Ectodermal cell (in vitro differentiated cells): Measurements from ENCODE around the gene SULT2A1.
"Not testable (repeated sequence)": the region's sequence is repeated elsewhere in the genome, so short reads cannot be mapped to it uniquely, and the experiment has no call there.

Experiments used
- H3K27ac ChIP-seq: 2 replicates; pipeline ENCODE4 v1.7.0; 2013; ENCODE audit warnings: mild to moderate bottlenecking, low read depth, low read length; ENCODE audit not compliant: insufficient read depth, poor library complexity, severe bottlenecking
- H3K27me3 ChIP-seq: 2 replicates; pipeline ENCODE4 v1.7.0; 2013; ENCODE audit warnings: mild to moderate bottlenecking, low read length; ENCODE audit not compliant: insufficient read depth, control insufficient read depth, poor library complexity, severe bottlenecking
- H3K36me3 ChIP-seq: one replicate; pipeline ENCODE4 v1.7.0; 2013; ENCODE audit warnings: low read length; ENCODE audit not compliant: control insufficient read depth, insufficient read depth
- H3K4me1 ChIP-seq: one replicate; pipeline ENCODE4 v1.7.0; 2013; ENCODE audit warnings: low read length; ENCODE audit not compliant: control insufficient read depth, insufficient read depth
- H3K4me3 ChIP-seq: 2 replicates; pipeline ENCODE4 v1.7.0; 2013; ENCODE audit warnings: low read depth, low read length, control low read depth; ENCODE audit not compliant: insufficient read depth
- H3K9me3 ChIP-seq: 2 replicates; pipeline ENCODE4 v1.7.0; 2013; ENCODE audit warnings: mild to moderate bottlenecking, low read length, moderate library complexity; ENCODE audit not compliant: control insufficient read depth
- WGBS, 2 experiments: methylation state at CpG; one replicate each; pipeline ENCODE4 v1.1.7; 2013; ENCODE audit warnings: missing lambda C conversion rate in 2 of 2; 5-methylcytosine and 5-hydroxymethylcytosine counted together

Gene SULT2A1

DNA sequence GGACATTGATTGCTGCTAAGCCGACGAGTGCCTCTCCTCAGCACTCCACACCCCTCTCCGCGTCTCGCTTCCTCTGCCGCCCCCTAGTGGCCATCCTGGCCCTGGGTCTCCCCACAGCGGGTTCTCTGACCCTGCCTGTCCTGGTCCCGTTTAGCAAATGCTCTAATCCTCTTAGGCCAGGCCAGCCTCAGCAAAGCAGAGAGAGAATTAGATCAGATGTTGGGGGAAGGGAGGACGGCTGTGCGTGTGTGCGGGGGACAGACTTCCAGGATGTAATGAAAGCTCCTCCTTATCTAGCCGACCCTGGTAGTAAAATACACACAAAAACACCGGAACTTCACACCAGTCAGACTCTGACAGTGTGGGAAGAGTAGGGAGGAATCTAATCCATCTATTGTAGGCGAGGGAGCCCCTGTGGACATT, 22.6 kb downstream of the SULT2A1 start:
- H3K4me3 ChIP-seq: no peak overlapping the region
- WGBS, 2 experiments: 11 to 16% methylated on average over 13 to 14 of the region's 14 CpGs
- no peaks in the 10 kb centered on the region for H3K4me1 ChIP-seq
- no peaks in the 10 kb centered on the region for H3K36me3 ChIP-seq
- H3K9me3 ChIP-seq: no peaks in the 10 kb centered on the region
- peak overlapping the region; percentile 84 for H3K27ac ChIP-seq
- H3K27me3 ChIP-seq: no peaks in the 10 kb centered on the region

GRCh38 chr19:47861630-47862029, 24.5 kb downstream of the SULT2A1 start:
- no peaks in the 10 kb centered on the region for H3K4me1 ChIP-seq
- WGBS, 2 experiments: 96% methylated on average over 4 of the region's 5 CpGs

GRCh38 chr19:47860602-47861297, 25.4 kb downstream of the SULT2A1 start:
- no peak overlapping the region for H3K27ac ChIP-seq
- H3K4me1 ChIP-seq: no peaks in the 10 kb centered on the region
- H3K27me3 ChIP-seq: no peaks in the 10 kb centered on the region
- H3K36me3 ChIP-seq: no peaks in the 10 kb centered on the region
- 94% methylated on average over 33 to 34 of the region's 34 CpGs for WGBS, 2 experiments
- H3K4me3 ChIP-seq: no peak overlapping the region
- H3K9me3 ChIP-seq: no peaks in the 10 kb centered on the region

More at GRCh38 chr19:47861630-47862029, 24.5 kb downstream of the SULT2A1 start:
- no peaks in the 10 kb centered on the region for H3K36me3 ChIP-seq
- H3K9me3 ChIP-seq: no peaks in the 10 kb centered on the region
- no peak overlapping the region for H3K27ac ChIP-seq
- H3K4me3 ChIP-seq: no peak overlapping the region
- no peaks in the 10 kb centered on the region for H3K27me3 ChIP-seq

DNA sequence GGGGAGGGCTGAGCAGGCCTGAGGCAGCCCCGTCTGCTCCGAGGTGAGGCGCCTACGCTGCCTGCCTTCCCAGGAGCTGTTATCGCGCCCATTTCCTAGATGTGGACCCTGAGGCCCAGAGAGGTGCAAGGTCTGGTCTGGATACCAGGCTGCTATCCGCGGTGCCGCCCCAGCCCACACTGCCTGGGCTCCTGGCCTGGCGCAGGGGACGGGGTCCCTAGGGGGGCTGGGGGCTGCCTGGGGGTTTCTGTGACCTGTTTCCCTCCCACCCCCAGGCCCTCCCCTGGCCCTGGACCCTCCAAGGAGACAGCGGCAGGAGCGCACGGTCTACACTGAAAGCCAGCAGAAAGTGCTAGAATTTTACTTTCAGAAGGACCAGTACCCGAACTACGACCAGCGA, 26.3 kb downstream of the SULT2A1 start:
- H3K27me3 ChIP-seq, H3K4me3 ChIP-seq, H3K27ac ChIP-seq, H3K36me3 ChIP-seq, H3K4me1 ChIP-seq, H3K9me3 ChIP-seq: not testable (repeated sequence)
- WGBS, 2 experiments: 94% methylated on average over 12 to 13 of the region's 17 CpGs

- H3K36me3 ChIP-seq, H3K27ac ChIP-seq, H3K9me3 ChIP-seq, H3K4me1 ChIP-seq, H3K27me3 ChIP-seq, H3K4me3 ChIP-seq: not testable (repeated sequence)
- WGBS, 2 experiments: 92 to 95% methylated on average over 9 of the region's 9 CpGs
Measured at GRCh38 chr19:47858646-47859285, 27.3 kb downstream of the SULT2A1 start, which contains the start of gene TPRX2. TSS of gene TPRX2 (plus strand) at chr19:47859235. CDS start at chr19:47859247, 12 bp downstream.

DNA sequence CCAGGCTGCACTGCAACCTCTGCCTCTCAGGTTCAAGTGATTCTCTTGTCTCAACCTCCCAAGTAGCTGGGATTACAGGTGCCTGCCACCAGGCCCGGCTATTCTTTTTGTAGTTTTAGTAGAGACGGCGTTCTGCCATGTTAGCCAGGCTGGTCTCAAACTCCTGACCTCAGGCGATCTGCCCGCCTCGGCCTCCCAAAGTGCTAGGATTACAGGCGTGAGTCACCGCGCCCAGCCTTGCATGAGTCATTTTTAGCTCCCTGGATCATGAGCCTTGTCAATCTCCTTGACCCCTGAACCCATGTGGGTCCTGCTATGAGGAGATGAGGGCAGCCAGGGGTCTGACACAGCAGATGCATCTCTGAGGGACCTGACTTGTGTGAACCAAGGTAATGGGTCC, 27.9 kb downstream of the SULT2A1 start:
- not testable (repeated sequence) for H3K9me3 ChIP-seq, H3K4me3 ChIP-seq, H3K4me1 ChIP-seq, H3K27me3 ChIP-seq, H3K27ac ChIP-seq, H3K36me3 ChIP-seq
- 91 to 95% methylated on average over 9 of the region's 9 CpGs for WGBS, 2 experiments

- WGBS, 2 experiments: 93 to 94% methylated on average over 4 of the region's 4 CpGs
Measured at GRCh38 chr19:47854459-47854858, 31.7 kb downstream of the SULT2A1 start.

DNA sequence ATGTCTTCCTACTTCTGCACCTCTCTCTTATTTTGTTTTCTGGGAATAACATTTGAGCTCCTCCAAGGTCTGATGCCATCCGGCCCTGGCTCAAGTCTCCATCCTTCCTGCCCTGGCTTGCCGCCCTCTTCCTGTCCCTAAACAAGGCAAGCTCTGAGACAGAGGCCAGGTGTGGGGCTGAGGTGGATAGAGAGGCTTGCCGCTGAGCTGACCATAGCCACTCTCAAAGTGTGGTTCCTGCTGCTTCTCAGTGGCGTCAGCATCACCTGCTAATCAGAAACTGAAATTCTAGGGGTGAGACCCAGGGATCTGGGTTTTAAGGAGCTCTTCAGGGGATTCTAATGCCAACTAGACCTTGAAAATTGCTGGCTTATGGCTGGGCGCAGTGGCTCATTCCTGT, 33.1 kb downstream of the SULT2A1 start:
- H3K27ac ChIP-seq: no peak overlapping the region
- 87 to 90% methylated on average over 5 of the region's 5 CpGs for WGBS, 2 experiments
- H3K4me1 ChIP-seq: peaks cover 5% of the 10 kb centered on the region
- H3K36me3 ChIP-seq: no peaks in the 10 kb centered on the region
- H3K9me3 ChIP-seq: no peaks in the 10 kb centered on the region
- H3K27me3 ChIP-seq: no peaks in the 10 kb centered on the region
- H3K4me3 ChIP-seq: no peak overlapping the region

More at GRCh38 chr19:47854459-47854858, 31.7 kb downstream of the SULT2A1 start:
- Histone ChIP-seq H3K27me3 (no peaks in the 10 kb centered on the region), H3K4me3 (no peak overlapping the region), H3K4me1 (peaks cover 5% of the 10 kb centered on the region), H3K9me3 (no peaks in the 10 kb centered on the region), H3K36me3 (no peaks in the 10 kb centered on the region), H3K27ac (no peak overlapping the region)

DNA sequence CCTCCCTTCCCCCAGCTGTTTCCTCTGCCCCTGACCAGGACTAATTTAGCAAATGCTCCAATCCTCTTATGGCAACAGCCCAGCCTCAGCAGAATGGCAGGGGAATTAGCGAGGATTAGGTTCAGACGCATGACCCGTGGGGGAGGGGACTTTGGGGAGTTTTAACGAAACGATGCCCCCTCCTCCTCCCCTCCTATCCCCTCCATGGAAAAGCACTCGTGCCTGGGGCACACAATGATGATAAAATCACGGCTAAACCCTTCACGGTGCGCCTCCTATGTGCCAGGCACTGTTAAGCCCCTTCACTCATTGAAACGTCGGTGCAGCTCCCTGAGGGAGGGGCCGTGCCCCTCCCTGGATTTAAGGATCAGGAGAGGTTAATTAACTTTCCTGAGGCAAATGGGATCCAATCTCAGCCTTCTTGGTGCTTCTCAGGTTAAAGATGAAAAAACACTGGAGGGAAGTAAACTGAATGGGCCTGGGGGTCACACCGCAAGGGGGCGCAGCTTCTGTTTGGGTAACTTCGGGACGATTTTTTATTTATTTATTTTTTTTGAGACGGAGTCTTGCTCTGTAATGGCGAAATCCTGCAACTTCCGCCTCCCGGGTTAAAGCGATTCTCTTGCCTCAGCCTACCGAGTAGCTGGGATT, 37.2 kb downstream of the SULT2A1 start:
- Histone ChIP-seq H3K27ac (peak overlapping the region; percentile 74), H3K9me3 (no peaks in the 10 kb centered on the region), H3K4me3 (no peak overlapping the region), H3K4me1 (peaks cover 5% of the 10 kb centered on the region), H3K27me3 (no peaks in the 10 kb centered on the region), H3K36me3 (no peaks in the 10 kb centered on the region)
- 4 to 6% methylated on average over 22 of the region's 22 CpGs for WGBS, 2 experiments

DNA sequence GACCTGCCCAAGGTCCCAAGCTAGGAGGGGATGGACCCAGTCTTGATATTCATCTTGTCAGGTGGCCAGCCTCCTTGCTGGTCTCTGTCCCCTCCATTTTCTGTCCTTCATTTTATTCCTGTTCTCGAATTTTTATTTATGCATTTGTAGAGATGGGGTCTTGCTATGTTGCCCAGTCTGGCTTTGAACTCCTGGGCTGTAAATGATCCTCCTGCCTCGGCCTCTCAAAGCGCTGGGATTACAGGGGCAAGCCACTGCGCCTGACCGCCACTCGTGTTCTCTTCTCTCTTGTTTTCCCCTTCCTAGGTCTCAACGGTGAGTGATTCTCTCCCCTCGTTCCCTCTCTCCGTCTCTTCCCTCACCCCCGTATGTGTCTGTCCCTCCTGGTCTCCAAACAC, 37.7 kb downstream of the SULT2A1 start:
- H3K27me3 ChIP-seq: no peaks in the 10 kb centered on the region
- peaks cover 5% of the 10 kb centered on the region for H3K4me1 ChIP-seq
- H3K27ac ChIP-seq: peak overlapping the region; percentile 74
- no peak overlapping the region for H3K4me3 ChIP-seq
- no peaks in the 10 kb centered on the region for H3K9me3 ChIP-seq
- WGBS, 2 experiments: 52 to 65% methylated on average over 10 of the region's 10 CpGs
- H3K36me3 ChIP-seq: no peaks in the 10 kb centered on the region
